CD4-positive, alpha-beta T cell treated with Interleukin-21 for 1 hour (primary cell): Measurements from ENCODE around the gene CEP112.

Experiments
- DNase-seq: peaks from one replicate; pipeline ENCODE4 v3.0.0-alpha.2; 2020

CEP112 gene

DNA sequence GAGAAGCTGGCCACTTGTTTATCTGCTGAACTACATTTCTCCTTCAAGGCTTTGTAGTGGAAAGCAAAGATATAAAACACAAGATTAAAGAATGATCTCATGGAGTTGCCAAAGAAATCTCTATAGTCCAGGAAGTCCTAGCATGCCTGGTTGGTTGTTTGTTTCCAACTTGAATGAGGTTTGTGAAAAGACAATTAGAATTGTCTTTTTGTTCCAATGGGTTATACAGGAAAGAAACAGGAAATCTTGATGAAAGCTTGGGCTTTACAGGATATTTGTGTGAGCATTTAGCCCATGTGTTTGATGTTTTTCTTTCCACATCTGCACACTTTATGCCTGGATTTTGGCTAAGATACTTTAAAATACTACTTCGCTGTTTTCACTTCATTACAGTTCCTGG lies 273.4 kb downstream of the CEP112 start:
- DNase-seq, result no peak

DNA sequence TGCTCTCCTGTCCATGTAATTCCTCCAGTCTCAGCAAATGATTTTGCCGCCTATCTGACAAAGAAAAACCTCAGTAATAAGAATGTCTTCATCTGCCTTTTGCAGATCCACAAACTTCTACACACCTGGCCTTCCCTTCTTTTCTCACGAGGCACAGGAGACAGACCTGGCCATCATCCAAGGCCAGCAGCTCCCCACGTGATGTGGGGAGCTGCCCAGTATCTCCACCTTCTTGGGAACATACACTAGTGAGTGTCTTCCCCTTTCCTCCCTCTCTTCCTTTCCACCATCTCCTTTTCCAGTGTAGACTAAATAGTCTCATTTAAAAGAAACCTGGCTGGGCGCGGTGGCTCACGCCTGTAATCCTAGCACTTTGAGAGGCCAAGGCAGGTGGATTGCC lies 274.4 kb downstream of the CEP112 start:
- no peak for DNase-seq

DNA sequence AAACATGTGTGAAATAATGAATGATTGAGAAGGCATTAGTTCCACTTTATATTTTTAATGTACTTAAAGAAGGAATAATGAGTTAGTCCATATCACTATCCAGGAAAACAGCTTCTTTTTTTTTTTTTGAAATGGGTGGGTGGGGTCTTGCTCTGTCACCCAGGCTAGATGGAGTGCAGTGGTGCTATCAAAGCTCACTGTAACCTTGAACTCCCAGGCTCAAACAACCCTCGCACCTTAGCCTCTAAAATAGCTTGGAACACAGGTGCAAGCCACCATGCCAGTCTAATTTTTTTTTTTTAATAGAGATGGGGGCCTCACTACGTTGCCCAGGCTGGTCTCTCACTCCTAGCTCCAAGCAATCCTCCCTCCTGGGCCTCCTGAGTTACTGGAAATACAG lies 275.5 kb downstream of the CEP112 start:
- DNase-seq, result no peak

DNA sequence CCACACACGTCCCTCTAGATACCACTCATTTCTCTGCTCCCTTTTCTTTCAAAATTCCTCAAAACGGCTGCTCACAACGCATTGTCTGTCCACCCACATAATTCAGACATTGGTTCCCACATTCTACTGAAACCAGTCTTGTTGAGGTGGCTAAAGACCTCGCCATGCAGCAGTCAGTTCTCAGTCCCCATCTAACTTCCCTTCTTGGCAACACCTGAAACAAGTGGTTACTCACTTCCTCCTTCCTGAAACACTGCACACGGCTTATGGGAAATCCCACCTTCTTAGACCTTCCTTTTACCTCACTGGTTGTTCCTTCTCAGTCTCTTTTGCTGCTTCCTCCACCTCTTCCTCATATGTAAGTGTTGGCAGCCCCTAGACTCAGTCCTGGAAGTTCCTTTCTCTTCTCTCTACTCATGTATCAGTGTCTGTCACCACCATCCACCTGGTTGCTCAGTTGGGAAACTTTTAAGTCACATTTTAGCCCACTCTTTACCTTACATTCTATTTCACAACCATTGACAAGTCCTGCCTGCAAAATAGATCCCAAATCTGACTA lies 277.1 kb downstream of the CEP112 start:
- DNase-seq, result no peak

DNA sequence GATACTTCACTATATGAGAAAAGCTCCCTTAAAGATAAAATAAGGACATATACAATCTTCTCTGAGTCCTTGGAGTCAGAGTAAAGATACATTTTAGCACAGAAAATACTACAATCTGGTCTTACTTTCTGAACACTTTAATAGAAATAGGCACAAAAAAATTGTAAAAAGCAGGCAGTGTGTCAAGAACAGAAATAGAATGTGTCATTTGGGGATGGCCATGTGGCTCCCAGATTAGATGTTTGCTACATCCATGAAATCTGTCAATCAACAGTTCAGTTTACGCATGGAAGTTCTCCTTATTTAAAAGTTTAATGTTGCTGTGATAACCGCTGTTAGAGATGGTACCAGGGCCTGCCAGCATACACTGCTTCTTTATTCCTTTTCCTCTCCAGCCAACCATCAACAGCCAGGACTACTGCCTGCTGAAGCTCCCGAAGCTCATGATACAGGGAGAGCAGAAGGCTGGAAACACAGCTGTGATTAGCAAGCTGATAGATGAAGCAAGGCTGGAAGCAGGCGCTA lies 278.5 kb downstream of the CEP112 start:
- no peak for DNase-seq

DNA sequence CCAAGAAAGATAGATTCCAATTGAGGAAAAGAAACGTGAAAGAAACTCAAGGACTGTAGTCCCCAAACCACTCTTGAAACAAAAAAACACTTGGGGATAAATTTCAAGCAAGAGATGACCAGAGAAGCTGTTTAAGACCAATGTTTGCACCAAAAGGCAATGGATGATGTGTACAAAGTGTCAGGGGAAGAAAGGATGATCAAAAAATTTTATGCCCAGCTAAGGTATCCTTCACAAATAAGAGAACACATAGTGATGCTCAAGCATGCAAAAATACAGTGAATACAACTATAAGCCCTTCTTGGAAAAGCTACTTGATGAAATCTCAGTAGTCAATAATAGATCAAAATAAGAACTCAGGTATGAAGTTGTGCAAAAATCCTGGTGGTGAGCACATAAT lies 281.1 kb downstream of the CEP112 start:
- no peak for DNase-seq

DNA sequence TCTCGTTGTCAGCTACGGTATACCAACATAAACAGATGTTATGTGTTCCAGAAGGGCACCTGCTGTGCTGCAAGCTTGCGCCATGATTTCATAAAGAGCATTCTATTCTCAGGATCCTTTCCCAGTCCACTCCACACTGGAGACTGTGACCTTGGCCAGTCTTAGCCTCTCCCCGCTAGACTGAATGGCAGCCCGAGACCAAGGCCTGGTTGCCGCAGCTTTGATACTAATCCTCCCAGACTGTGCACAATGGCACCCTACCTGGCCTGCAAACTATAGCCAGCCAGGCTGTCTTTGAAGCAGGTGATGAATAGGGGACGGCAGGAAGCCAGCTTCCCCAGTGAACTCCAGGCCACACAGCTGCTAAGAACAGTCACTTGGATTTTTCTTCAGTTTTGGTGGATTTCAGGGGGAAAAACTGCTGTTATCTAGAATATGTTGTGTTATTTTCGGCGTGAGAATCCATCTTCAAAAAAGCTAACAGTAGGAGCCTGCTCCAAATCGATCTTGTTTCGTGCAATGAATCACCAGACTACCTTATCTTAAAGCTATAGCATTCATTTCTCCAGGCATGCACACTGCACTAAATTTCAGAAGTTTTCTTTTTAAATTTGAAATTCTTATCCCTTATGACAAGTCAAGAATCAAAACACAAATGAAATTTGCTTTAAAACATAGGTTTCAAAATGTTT lies 289.0 kb downstream of the CEP112 start:
- DNase-seq, result no peak

DNA sequence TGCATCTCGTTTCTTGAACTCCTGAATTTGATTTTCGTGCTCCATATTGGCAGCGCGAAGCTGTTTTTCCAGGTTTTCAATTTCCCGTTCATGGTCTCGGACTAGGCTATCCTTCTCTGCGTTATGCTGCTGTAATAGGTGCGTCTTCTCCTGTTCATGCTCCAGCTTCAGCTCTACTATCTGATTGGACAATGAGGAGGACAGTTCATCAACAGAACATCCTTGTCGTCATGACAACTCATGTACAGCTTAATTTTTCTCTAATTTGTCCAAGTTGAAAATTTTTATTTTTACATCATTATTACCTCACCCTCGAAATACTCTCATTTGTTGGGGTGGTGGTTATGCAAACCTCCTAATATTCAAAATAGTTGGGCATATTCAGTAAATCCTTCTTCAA lies 289.8 kb downstream of the CEP112 start:
- no peak for DNase-seq

DNA sequence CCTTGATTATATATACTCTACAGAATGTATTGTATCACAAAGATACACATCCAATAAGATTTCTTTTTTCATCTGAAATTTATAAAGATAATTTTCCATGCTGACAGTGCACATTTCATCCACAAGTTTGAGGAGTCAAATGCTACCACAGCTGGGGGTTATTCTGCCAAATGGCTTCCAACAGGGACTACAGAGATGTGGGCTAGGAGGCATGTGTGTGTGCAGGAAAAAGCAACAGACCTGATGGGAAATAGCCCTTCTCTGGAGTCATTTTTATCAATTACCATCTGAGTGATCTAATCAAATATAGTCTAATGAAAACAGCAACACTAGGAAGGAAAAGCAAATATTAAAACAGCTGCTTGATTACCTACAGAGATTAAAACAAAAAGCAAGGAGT lies 290.5 kb downstream of the CEP112 start:
- DNase-seq, result no peak

DNA sequence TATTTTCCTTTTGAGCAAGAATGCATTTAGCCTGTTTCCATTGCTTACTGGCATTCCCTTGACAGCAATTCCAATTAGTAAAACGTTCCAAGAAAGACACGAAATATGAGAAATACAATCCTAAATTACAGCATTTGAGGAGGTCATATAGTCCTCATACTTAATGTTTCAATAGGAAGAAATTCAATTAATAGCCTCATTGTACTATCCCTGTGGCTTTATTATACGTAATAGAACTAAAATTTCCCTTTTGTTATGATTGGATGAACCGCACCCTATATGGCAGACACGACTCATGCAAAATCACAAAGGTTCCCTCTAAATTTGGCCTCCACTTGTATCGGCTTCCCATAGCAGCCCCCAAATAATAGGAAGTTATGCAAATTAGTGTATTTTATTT lies 291.7 kb downstream of the CEP112 start:
- DNase-seq, result no peak

DNA sequence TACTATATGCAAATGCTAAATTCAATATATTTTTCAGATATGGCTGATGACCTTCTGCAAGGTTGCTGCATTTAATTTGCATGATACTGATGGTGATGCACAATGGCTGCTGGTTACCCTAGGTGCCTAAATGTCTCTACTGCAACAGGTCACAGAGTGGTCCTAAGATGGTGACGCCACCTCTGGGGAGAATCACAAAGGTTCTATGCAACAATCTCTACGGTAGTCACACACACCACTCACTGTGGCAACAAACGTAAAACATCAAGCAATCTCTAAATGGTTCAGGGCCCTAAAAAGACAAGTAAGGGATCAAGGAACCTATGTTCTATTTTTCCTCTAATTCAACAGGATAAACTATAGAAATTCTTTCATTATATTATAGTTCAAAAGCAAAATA lies 293.3 kb downstream of the CEP112 start:
- no peak for DNase-seq

DNA sequence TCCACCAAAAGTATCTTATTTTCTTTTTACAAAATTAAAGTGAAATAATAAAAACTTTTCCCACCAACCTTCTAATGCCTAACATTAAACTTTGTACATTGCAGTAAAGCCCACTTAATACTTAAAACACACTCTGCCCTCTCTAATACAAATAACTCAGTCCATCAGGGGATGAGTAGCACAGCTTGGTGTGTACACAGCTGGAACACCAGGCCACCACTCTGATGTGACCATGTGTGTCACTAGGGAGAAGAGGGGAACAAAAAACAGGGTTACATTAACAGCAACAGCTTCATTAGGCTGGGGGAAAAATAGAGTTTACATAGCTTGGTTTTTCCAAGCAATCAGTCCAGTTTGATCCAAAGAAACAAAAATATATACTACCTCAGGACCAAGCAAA lies 295.0 kb downstream of the CEP112 start:
- no peak for DNase-seq

DNA sequence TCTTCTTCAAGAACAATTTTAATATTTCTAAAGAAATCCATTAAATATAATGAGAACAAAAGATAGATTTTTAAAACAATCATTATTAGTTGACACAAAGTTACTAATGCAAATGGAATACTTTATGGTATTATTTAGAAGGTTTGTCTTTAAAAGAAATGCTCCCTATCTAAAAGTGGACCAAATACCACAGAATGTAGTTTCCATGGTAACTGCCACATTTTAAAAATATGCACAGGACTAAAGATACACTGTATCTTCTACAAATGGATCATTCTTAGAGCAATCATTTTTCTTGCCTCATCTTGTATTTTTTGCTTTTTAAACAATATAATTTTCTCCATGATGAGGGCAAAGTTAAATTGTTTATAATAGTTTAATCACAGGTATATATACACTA lies 296.0 kb downstream of the CEP112 start:
- DNase-seq, result no peak

DNA sequence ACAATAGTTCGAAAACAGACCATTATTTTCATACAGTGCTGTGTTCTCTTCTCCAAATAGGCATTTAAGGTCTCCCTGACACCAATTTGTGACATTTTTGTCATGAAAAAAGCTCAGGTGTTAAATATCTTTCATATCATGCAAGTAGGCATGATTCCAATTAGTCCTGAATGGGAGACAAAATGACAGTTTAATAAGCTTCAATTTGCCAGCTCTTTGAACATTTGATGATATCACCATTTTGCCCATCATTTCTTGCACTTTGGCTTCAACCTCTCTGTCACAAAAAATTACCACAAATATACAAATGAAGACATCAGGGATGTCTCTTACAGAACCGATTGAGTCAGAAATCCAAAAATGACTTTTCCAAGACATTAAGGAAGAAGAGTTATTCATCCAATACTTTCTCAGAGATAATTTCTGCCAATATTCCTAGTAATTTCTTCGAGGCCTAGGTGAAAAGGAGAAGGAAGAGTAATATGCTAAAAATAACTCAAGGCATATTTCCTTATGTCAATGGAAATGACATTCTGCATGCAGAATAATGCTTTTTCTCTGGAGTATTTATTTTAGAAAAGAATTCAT lies 298.1 kb downstream of the CEP112 start:
- DNase-seq, result no peak

DNA sequence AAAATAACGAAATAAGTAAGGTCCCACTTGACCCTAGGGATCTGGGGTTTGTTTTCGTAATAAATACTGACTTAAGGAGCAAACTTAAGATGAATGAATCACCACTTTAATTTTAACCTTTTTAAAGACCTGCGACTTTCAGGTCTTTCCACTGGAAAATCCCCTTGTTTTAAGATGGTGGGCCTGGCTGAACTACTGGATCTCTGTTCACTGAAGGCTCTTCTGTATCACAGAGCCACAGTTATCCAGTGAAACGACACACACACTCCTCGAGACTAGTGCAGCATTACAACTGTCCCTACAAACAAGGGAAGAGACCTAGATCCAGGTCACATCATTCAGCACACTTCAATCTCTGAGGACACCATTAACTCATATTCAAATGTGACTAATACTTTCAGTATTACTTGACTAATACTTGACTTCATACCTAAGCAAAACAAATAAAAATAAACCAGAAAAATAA lies 299.0 kb downstream of the CEP112 start:
- DNase-seq, result no peak

DNA sequence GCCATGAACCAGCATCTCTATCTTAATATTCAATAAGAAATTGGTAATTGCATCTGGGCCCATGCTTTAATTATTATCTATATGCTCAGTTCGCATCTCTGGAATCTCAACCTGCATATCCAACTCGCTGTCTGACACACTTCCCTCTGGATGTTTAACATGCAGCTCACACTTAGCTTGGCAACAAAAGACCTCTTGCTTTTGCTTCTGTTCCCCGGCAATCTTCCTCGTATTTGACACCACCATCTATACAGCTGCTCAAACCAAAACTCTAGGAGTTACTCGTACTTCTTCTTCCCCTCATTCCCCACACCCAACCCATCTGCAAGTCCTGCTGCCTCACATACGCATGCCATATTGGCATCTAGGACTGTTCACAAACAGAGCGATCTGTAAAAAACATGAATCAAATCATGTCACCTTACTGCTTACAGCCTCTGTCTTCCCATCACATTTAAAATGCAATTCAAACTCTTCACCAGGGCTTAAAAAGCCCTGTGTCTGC lies 300.6 kb downstream of the CEP112 start:
- DNase-seq, result no peak

DNA sequence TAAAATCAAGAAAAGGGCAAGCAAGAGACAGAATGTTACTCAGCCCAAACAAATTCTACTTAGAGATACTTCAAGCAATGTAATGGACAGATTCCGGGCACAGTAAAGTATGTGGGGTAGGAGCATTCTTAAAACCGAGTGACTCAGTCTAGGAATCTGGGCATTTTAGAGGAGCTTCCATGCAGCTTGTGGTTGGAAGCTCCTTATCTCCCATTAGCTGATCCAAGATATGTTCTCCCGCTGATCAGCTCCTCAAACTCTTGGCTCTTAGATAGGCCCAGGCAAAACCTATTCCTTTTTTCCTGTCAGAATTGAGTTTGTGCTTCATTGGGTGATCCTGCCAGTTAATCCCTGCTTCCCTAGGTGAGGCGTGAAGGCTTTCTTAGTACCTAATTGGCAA lies 303.3 kb downstream of the CEP112 start:
- no peak for DNase-seq

DNA sequence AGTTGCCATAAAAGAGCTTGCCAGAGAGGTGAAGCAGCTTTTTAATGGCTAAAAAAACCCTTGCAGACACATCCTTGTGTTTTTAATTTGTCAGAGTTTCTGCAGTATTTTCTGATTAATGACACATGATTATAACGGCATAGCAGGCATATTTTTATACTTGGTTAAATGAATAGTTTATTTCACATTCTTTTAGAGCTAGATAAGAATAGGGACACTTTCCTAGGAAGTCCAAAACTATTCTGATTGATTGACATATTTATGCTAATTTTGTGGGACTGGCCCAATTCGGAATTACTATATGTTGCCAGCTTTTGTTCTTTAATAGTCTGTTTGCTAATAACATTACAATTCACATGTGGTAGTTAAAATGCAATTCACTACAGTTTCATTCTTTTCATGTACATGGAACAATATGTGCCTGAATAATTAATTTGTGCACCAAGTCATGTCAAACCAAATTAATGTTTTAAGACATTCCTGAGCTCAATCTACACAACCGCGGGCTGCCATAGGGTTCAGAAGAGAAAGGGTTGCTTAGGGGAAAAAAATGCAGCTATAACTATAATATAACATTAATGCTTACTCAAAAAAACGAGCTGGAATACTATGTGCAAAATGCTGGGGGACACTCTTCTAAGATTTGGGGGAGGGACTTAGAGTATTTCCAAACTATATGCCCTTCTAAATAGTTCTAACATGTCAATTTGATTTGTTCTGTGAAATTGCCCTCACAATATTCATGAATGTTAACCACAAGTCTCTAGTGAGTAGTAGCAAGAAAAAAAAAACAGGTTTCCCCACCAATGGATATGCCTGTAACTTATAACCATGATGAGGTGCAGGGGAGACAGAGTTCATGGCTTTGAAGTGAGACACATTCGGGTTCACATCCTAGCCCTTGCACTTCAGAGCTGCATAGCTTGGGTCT lies 305.4 kb downstream of the CEP112 start:
- no peak for DNase-seq

DNA sequence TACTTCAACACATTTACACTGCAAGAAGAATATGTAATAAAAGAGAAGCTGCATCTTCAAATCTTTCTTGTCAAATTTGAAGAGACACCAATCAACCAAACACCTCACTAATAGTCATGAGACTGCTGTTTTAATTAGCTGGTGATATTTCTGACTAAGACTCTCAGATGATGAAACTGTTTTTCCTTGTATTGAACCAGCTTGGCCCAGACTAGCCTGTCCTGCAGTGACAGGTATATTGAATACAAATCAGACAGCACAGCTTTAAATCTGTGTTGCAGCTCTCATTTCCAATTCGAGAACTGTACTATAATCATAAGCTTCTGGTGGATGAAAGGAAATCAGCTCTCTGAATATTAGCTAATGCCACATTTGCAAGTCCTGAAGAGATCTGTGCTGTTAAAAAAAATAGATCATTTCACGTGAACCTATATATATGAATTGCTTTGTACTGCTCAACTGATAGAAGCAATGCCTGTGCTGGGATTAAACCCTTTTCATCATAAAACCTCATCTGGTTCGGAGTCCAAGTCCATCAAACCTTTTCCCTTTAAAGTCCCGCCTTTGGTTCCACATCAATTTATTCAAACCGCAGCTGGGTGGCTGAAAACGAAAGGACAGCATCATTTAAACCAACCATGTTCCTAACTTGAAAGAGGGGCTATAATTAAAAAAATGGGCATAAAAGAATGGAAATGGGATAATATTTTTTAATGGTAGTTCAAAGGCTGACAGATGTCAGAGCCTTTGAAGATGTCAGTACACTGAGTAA lies 306.2 kb downstream of the CEP112 start:
- no peak for DNase-seq

DNA sequence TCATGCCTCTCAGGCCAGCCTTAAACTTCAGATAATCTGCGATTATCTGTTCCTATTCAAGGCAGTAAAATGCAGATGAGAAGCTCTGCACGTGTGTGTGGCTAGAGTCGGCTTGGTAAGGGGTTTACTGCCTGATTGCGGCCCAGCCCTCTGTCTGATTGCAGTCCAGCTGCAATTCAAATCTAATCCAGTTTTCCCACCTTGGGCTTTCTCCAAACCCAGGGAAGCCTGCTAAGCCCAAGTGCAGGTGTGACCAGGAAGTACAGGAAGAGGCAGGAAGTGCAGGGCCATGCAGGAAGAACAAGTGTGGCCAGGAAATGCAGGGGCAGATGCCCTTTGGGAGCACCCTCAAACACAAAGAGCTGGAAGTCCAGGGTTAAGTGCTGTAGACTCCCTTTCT lies 314.9 kb downstream of the CEP112 start:
- DNase-seq, result no peak

DNA sequence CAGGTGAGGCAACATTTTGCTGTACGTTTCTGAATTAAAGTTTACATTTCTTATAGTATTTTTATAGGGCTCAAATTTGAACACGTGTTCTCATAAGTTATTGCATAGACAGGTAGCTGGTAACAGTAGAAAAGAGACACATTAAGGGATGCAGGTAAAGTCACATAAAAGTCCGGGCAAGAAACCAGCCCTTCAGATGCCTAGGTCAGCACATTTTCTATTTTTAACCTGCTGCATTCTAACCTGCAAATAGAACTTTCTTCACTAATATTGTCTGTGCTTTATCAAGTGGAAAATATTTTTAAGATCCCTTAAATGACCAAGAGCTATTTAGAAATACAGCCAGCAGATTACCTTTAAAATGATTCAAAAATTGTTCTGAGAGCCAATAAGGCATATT lies 323.1 kb downstream of the CEP112 start:
- DNase-seq, result no peak

DNA sequence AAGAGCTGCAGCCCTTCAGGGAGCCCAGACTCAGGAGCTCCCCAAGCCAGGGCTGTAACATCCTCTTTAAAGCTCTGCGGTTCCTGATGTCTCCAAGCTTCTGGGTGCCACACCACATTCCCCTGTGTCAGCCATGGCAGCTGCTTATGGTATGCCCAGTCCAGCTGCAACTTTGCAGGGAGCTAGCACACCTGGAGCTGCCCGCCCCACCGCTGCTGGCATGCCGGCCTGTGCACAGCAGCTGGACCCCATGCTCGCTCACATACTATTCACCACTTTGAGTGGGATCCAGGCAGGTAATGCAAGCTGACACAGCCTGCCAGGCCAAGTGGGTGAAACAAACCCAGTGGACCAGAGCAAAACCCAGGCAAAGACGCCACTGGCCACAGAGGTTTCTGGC lies 324.9 kb downstream of the CEP112 start:
- DNase-seq, result no peak
